ENCODE measurements around the gene HPGDS. TPM values are rescaled to one million over a fixed set of nuclear protein-coding genes. Genes with fewer than 3 reads are reported as not detected.

The HPGDS gene
- total RNA-seq, 1 donor from 2014 or later: 7.3 TPM

Other genes with a start within 250 kb of the HPGDS start
- 28.7 TPM for gene SMARCAD1, start 135.0 kb downstream of the HPGDS start, total RNA-seq
- gene PDLIM5, start 109.1 kb upstream of the HPGDS start, total RNA-seq: 311 TPM

Data from skeletal muscle tissue (tissue), 1 donor.